Esophagus squamous epithelium (tissue), 5 donors: ENCODE data around the gene ORMDL3. TPM values are rescaled to one million over a fixed set of nuclear protein-coding genes. Genes with fewer than 3 reads are reported as not detected.

Experiments
- DNase-seq: peaks from one replicate; lab custom pipeline; 2025; lab: John Stamatoyannopoulos, UW
- H3K27ac ChIP-seq, 4 donors: fragments of 200-600 bp; sonication (generic); one replicate each; pipeline ENCODE4 v1.5.1; 2016 to 2019; ENCODE audit warnings: mild to moderate bottlenecking in 1 of 4
- H3K27me3 ChIP-seq, 4 donors: fragments of 200-600 bp; sonication (generic); 1 replicate in 3 of 4; 2 replicates in 1 of 4; pipeline versions ENCODE4 v1.5.1 to v1.6.0; 2017 to 2021; ENCODE audit warnings: antibody characterized with exemption in 1 of 4
- H3K36me3 ChIP-seq, 3 donors: fragments of 200-600 bp; sonication (generic); one replicate each; pipeline ENCODE4 v1.5.1; 2016 to 2019
- H3K4me1 ChIP-seq, 3 donors: fragments of 200-600 bp; sonication (generic); one replicate each; pipeline ENCODE4 v1.5.1; 2017 to 2019
- H3K4me3 ChIP-seq, 4 donors: fragments of 200-600 bp; sonication (generic); 1 replicate in 3 of 4; 2 replicates in 1 of 4; pipeline ENCODE4 v1.5.1; 2016 to 2019; ENCODE audit warnings: mild to moderate bottlenecking in 2 of 4, moderate library complexity in 1 of 4
- H3K9me3 ChIP-seq, 3 donors: fragments of 200-600 bp; sonication (generic); one replicate each; pipeline ENCODE4 v1.5.1; 2016 to 2019
- POLR2A ChIP-seq, 4 donors: fragments of 450-650 bp; IDR thresholded peaks; one replicate each; pipeline ENCODE4 v1.6.1; 2017; ENCODE audit warnings: antibody characterized with exemption in 4 of 4, mild to moderate bottlenecking in 4 of 4, moderate library complexity in 3 of 4
- WGBS, 2 donors: methylation state at CpG; one replicate each; pipeline ENCODE4 v1.1.5; 2018; 5-methylcytosine and 5-hydroxymethylcytosine counted together
- intact Hi-C: fragments of 100-400 bp; cut with DNase I; formaldehyde crosslinking; loops from one replicate; pipeline ENCODE4 v1.15.0; 2022
- total RNA-seq, 4 donors: library from RNA; depleted of rRNA; stranded (reverse); fragments of >200 nt; gene quantifications; one replicate each; pipeline ENCODE4 v1.1.0, GENCODE V29; 2016
- TF ChIP-seq, protein P1 (sequence below), 6 experiments: fragments of 450-650 bp in 4 of 6; fragments of 200-600 bp in 2 of 6; sonication (generic) in 2 of 6; IDR thresholded peaks; one replicate each; pipeline ENCODE4 v1.5.1; 2016 to 2019; ENCODE audit warnings: antibody characterized with exemption in 6 of 6, mild to moderate bottlenecking in 4 of 6, moderate library complexity in 4 of 6
- donor health status: DM: yes; HTN: yes; CAD: no.

The ORMDL3 gene
- total RNA-seq, 4 donors from 2014 or later: 13.6 to 35.2 (median 31.2) TPM

DNA sequence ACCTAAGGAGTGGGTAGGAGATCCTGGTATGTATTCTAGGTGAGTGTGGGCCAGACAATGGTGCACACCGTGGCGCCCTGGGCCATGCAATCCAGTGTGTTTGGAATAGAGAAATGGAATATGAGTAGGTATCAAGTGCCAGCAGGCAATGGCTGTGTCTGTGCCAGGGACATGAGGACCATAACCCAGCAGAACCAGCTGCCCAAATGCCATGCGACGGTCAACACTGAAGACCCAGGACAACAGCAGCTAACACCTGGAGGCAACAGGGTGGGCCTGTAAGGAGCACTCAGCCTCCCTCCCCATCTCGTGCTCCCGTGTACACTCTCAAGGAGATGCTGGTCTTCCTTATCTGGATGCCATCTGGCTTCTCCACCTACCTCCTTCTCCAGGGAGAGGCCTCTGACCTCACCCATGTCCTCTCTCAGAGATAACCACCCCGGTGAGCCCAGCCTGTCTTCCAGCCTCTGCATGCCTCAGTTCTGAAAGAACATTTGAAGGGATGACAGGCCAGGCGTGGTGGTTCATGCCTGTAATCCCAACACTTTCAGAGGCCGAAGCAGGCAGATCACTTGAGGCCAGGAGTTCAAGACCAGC is 8.2 kb downstream of the ORMDL3 start:
- TF ChIP-seq, protein P1, sequence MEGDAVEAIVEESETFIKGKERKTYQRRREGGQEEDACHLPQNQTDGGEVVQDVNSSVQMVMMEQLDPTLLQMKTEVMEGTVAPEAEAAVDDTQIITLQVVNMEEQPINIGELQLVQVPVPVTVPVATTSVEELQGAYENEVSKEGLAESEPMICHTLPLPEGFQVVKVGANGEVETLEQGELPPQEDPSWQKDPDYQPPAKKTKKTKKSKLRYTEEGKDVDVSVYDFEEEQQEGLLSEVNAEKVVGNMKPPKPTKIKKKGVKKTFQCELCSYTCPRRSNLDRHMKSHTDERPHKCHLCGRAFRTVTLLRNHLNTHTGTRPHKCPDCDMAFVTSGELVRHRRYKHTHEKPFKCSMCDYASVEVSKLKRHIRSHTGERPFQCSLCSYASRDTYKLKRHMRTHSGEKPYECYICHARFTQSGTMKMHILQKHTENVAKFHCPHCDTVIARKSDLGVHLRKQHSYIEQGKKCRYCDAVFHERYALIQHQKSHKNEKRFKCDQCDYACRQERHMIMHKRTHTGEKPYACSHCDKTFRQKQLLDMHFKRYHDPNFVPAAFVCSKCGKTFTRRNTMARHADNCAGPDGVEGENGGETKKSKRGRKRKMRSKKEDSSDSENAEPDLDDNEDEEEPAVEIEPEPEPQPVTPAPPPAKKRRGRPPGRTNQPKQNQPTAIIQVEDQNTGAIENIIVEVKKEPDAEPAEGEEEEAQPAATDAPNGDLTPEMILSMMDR (IDR thresholded peaks at IDR 0.05): no peak
- no peak for TF ChIP-seq POLR2A (IDR thresholded peaks at IDR 0.05)
- no peaks in the 10 kb centered on the region for H3K27me3 ChIP-seq
- no peak overlapping the region for H3K4me3 ChIP-seq
- 86 to 98% methylated on average over 7 to 8 of the region's 9 CpGs for WGBS, 2 donors
- H3K36me3 ChIP-seq: peaks cover 15 to 57% (median 24%) of the 10 kb centered on the region in 3 donors
- H3K9me3 ChIP-seq: no peaks in the 10 kb centered on the region
- intact Hi-C loops: no loop called here
- peaks cover 0 to 23% (median 6%) of the 10 kb centered on the region in 3 donors for H3K4me1 ChIP-seq
- no peak for DNase-seq
- H3K27ac ChIP-seq: no peak overlapping the region

GRCh38 chr17:39916918-39917317 is 10.5 kb downstream of the ORMDL3 start:
- 83 to 91% methylated on average over 7 of the region's 7 CpGs for WGBS, 2 donors
- DNase-seq: no peak
- no peaks in the 10 kb centered on the region for H3K9me3 ChIP-seq
- H3K27ac ChIP-seq: no peak overlapping the region
- H3K4me1 ChIP-seq: peaks cover 0 to 14% (median 3%) of the 10 kb centered on the region in 3 donors
- no peak overlapping the region for H3K4me3 ChIP-seq
- H3K36me3 ChIP-seq: peaks cover 2 to 42% (median 5%) of the 10 kb centered on the region in 3 donors
- TF ChIP-seq POLR2A (IDR thresholded peaks at IDR 0.05): no peak
- TF ChIP-seq, protein P1 (IDR thresholded peaks at IDR 0.05): no peak
- intact Hi-C loops: no loop called here
- H3K27me3 ChIP-seq: no peaks in the 10 kb centered on the region

GRCh38 chr17:39915559-39915958 is 11.8 kb downstream of the ORMDL3 start:
- H3K36me3 ChIP-seq: peaks cover 0 to 30% (median 5%) of the 10 kb centered on the region in 3 donors
- intact Hi-C loops: no loop called here
- H3K4me1 ChIP-seq: peaks cover 0 to under 1% (median 0%) of the 10 kb centered on the region in 3 donors
- DNase-seq: no peak
- no peak overlapping the region for H3K27ac ChIP-seq
- 63 to 74% methylated on average over 4 of the region's 4 CpGs for WGBS, 2 donors
- no peaks in the 10 kb centered on the region for H3K27me3 ChIP-seq
- H3K4me3 ChIP-seq: no peak overlapping the region
- H3K9me3 ChIP-seq: no peaks in the 10 kb centered on the region
- TF ChIP-seq, protein P1 (IDR thresholded peaks at IDR 0.05): no peak
- no peak for TF ChIP-seq POLR2A (IDR thresholded peaks at IDR 0.05)

DNA sequence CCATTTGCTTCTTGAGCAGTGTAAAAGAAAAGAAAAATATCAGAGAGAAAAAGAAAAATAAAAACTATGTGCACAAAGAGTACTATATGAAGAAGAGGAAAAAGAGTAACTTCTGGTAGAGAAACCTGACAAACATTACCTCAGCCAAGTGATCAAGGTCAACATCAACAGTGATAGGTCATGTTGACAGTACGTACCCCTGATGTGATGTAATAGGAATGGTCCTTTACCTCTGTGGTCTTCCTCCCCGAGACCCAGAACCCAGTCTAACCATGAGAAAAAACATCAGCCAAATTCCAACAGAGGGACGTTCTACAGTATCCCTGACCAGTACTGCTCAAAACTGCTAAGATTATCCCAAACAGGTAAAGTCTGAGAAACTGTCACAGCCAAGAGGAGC is 13.4 kb downstream of the ORMDL3 start:
- Histone ChIP-seq H3K4me3 (no peak overlapping the region), H3K27ac (no peak overlapping the region), H3K4me1 (no peaks in the 10 kb centered on the region), H3K27me3 (no peaks in the 10 kb centered on the region), H3K9me3 (no peaks in the 10 kb centered on the region), H3K36me3 (peaks cover 0 to 30% (median 2%) of the 10 kb centered on the region in 3 donors)
- intact Hi-C loops: no loop called here
- 79 to 87% methylated on average over 3 of the region's 3 CpGs for WGBS, 2 donors
- no peak for DNase-seq
- no peak for TF ChIP-seq POLR2A (IDR thresholded peaks at IDR 0.05)
- TF ChIP-seq, protein P1 (IDR thresholded peaks at IDR 0.05): no peak

GRCh38 chr17:39908789-39909352 is 18.5 kb downstream of the ORMDL3 start:
- WGBS, 2 donors: 83 to 85% methylated on average over 4 to 5 of the region's 6 CpGs
- no peak for TF ChIP-seq POLR2A (IDR thresholded peaks at IDR 0.05)
- TF ChIP-seq, protein P1 (IDR thresholded peaks at IDR 0.05): no peak
- no peaks in the 10 kb centered on the region for H3K27me3 ChIP-seq
- intact Hi-C loops: no loop called here
- H3K36me3 ChIP-seq: peaks cover 0 to 24% (median 0%) of the 10 kb centered on the region in 3 donors
- no peak overlapping the region for H3K4me3 ChIP-seq
- no peak overlapping the region for H3K27ac ChIP-seq
- no peaks in the 10 kb centered on the region for H3K9me3 ChIP-seq
- no peak for DNase-seq
- no peaks in the 10 kb centered on the region for H3K4me1 ChIP-seq
